Transverse colon (tissue), 4 donors: ENCODE data around the gene GNB3. TPM values are rescaled to one million over a fixed set of nuclear protein-coding genes. Genes with fewer than 3 reads are reported as not detected.

Experiments used
- DNase-seq: peaks from one replicate; pipeline ENCODE4 v3.0.0-alpha.2; 2019
- H3K27ac ChIP-seq, 4 donors: fragments of 200-600 bp; sonication (generic); 2 replicates each; pipeline ENCODE4 v1.5.1; 2016 to 2018; ENCODE audit warnings: inconsistent platforms in 4 of 4
- H3K27me3 ChIP-seq: fragments of 200-600 bp; sonication (generic); 2 replicates; pipeline ENCODE4 v1.5.1; 2017; ENCODE audit warnings: inconsistent platforms
- H3K36me3 ChIP-seq, 4 donors: fragments of 200-600 bp; sonication (generic); 2 replicates each; pipeline ENCODE4 v1.5.1; 2017 to 2019; ENCODE audit warnings: inconsistent platforms in 4 of 4
- H3K4me1 ChIP-seq, 4 donors: fragments of 200-600 bp; sonication (generic); 2 replicates each; pipeline ENCODE4 v1.5.1; 2017 to 2020; ENCODE audit warnings: inconsistent platforms in 4 of 4
- H3K4me3 ChIP-seq, 4 donors: fragments of 200-600 bp; sonication (generic); 1 replicate in 1 of 4; 2 replicates in 3 of 4; pipeline versions ENCODE4 v1.5.1 to v1.6.1; 2017 to 2019; ENCODE audit warnings: inconsistent platforms in 4 of 4
- H3K9me3 ChIP-seq, 2 donors: fragments of 200-600 bp; sonication (generic); 2 replicates each; pipeline ENCODE4 v1.5.1; 2017 to 2019; ENCODE audit warnings: inconsistent platforms in 2 of 2
- EP300 ChIP-seq: sonication (generic); formaldehyde crosslinking; IDR thresholded peaks from one replicate; pipeline ENCODE4 v1.6.1; 2017; ENCODE audit warnings: antibody characterized with exemption, low read depth
- POLR2A ChIP-seq: fragments of 450-650 bp; IDR thresholded peaks from one replicate; pipeline ENCODE4 v1.6.1; 2016; ENCODE audit warnings: antibody characterized with exemption, mild to moderate bottlenecking, moderate library complexity
- POLR2AphosphoS5 ChIP-seq, 3 donors: sonication (generic); formaldehyde crosslinking; IDR thresholded peaks; one replicate each; pipeline ENCODE4 v1.6.1; 2016; ENCODE audit warnings: antibody characterized with exemption in 3 of 3
- WGBS, 2 donors: methylation state at CpG; one replicate each; pipeline ENCODE4 v1.1.5; 2018; ENCODE audit warnings: low coverage in 1 of 2; 5-methylcytosine and 5-hydroxymethylcytosine counted together
- in situ Hi-C, 4 donors: fragments of 200-750 bp; cut with MboI; loops; one replicate each; pipeline versions ENCODE4 v1.15.0 to v1.15.1; 2017; ENCODE audit warnings: low sequenced_read_pairs in 3 of 4, low pct_ligation_motif_present in 1 of 4, low pct_unique_long_range_greater_than_20kb in 1 of 4
- intact Hi-C: fragments of 100-400 bp; cut with DNase I; formaldehyde crosslinking; loops from one replicate; pipeline ENCODE4 v1.15.1; 2023; ENCODE audit warnings: low total_unique reads
- total RNA-seq, 4 donors: library from RNA; depleted of rRNA; stranded (reverse); fragments of >200 nt; gene quantifications; one replicate each; pipeline ENCODE4 v1.1.0, GENCODE V29; 2016
- TF ChIP-seq, protein P1 (sequence below), 5 experiments: fragments of 200-600 bp in 3 of 5; fragments of 450-650 bp in 2 of 5; sonication (generic) in 3 of 5; IDR thresholded peaks; 1 replicate in 2 of 5; 2 replicates in 3 of 5; pipeline ENCODE4 v1.5.1; 2016 to 2017; ENCODE audit warnings: antibody characterized with exemption in 5 of 5, inconsistent platforms in 3 of 5, mild to moderate bottlenecking in 2 of 5, moderate library complexity in 1 of 5

Gene GNB3
- total RNA-seq, 4 donors from 2014 or later, result 0.14 to 0.32 TPM; not detected in 2

DNA sequence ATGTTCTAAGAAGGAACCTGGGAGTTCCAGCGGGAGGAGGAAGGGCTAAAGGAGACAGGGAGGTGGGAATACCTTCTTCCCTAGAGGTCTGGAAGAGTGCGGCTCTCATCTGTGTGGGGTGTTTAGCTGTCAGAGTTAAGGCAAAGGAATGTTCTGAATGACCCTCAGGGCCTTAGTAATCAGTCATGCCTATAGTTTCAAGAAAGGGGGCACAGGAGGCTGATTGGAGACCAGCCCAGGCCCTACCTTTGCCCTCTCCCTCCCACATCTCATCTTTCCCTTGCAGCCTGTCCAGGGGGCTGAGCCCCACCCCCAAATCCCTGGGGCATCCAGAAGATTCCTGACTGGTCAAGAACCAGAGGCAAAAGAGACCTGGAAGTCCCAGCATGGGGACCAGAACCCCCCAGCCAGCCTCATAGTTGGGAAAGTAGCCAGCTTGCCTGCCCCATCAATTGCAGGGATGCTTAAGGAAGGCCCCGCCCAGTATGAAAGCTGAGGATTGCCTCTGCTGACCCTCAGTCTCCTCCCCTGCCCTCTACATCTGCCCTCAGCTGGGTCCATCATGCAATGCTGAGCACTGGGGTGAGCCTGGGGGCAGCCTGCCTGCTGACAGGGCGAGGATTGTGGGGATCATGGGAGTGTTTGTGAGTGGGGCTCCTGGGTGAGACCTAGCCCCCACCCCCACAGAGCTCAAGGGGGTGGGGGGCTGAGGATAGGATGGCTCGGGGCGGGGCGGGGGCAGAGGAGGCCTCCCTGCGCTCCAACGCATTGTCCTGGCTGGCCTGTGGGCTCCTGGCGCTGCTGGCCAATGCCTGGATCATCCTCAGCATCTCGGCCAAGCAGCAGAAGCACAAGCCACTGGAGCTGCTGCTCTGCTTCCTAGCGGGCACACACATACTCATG is 17.3 kb upstream of the GNB3 start:
- TF ChIP-seq POLR2AphosphoS5 (IDR thresholded peaks at IDR 0.05) (no peak), EP300 (no peak), POLR2A (no peak)
- TF ChIP-seq, protein P1, sequence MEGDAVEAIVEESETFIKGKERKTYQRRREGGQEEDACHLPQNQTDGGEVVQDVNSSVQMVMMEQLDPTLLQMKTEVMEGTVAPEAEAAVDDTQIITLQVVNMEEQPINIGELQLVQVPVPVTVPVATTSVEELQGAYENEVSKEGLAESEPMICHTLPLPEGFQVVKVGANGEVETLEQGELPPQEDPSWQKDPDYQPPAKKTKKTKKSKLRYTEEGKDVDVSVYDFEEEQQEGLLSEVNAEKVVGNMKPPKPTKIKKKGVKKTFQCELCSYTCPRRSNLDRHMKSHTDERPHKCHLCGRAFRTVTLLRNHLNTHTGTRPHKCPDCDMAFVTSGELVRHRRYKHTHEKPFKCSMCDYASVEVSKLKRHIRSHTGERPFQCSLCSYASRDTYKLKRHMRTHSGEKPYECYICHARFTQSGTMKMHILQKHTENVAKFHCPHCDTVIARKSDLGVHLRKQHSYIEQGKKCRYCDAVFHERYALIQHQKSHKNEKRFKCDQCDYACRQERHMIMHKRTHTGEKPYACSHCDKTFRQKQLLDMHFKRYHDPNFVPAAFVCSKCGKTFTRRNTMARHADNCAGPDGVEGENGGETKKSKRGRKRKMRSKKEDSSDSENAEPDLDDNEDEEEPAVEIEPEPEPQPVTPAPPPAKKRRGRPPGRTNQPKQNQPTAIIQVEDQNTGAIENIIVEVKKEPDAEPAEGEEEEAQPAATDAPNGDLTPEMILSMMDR (IDR thresholded peaks at IDR 0.05), result no peak
- DNase-seq, result no peak
- in situ Hi-C loops (loop anchor here in 1 of 4 donors (10.0 kb wide), 1 partner anchor 79 kb away; no protein-coding TSS in a partner anchor), intact Hi-C loops (no loop called here)
- H3K27ac ChIP-seq, result no peak overlapping the region
- WGBS, 2 donors, result 0 to 69% methylated on average over 1 to 9 of the region's 12 CpGs
- H3K4me1 ChIP-seq, result peaks cover 7 to 33% (median 21%) of the 10 kb centered on the region in 4 donors
- no peaks in the 10 kb centered on the region for H3K9me3 ChIP-seq
- H3K4me3 ChIP-seq, result no peak overlapping the region
- no peaks in the 10 kb centered on the region for H3K36me3 ChIP-seq
- peaks cover 46% of the 10 kb centered on the region for H3K27me3 ChIP-seq

DNA sequence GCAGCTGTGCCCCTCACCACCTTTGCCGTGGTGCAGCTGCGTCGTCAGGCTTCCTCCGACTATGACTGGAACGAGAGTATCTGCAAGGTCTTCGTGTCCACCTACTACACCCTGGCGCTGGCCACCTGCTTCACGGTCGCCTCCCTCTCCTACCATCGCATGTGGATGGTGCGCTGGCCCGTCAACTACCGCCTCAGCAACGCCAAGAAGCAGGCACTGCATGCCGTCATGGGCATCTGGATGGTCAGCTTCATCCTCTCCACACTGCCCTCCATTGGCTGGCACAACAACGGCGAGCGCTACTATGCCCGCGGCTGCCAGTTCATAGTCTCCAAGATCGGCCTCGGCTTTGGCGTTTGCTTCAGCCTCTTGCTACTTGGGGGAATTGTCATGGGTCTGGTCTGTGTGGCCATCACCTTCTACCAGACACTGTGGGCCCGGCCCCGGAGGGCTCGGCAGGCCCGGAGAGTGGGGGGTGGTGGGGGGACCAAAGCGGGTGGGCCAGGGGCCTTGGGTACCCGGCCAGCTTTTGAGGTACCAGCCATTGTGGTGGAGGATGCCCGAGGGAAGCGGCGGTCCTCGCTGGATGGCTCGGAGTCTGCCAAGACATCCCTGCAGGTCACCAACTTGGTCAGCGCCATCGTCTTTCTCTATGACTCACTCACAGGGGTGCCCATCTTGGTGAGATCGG is 16.5 kb upstream of the GNB3 start:
- peaks cover 54% of the 10 kb centered on the region for H3K27me3 ChIP-seq
- in situ Hi-C loops, result loop anchor here in 1 of 4 donors (10.0 kb wide), 1 partner anchor 79 kb away; no protein-coding TSS in a partner anchor
- H3K27ac ChIP-seq, result no peak overlapping the region
- 79 to 86% methylated on average over 7 to 37 of the region's 37 CpGs for WGBS, 2 donors
- no peaks in the 10 kb centered on the region for H3K9me3 ChIP-seq
- H3K36me3 ChIP-seq, result no peaks in the 10 kb centered on the region
- TF ChIP-seq POLR2AphosphoS5 (IDR thresholded peaks at IDR 0.05) (no peak), POLR2A (no peak)
- TF ChIP-seq, protein P1 (IDR thresholded peaks at IDR 0.05), result no peak
- H3K4me3 ChIP-seq, result no peak overlapping the region
- intact Hi-C loops, result no loop called here
- H3K4me1 ChIP-seq, result peaks cover 14 to 40% (median 25%) of the 10 kb centered on the region in 4 donors
- DNase-seq, result no peak

DNA sequence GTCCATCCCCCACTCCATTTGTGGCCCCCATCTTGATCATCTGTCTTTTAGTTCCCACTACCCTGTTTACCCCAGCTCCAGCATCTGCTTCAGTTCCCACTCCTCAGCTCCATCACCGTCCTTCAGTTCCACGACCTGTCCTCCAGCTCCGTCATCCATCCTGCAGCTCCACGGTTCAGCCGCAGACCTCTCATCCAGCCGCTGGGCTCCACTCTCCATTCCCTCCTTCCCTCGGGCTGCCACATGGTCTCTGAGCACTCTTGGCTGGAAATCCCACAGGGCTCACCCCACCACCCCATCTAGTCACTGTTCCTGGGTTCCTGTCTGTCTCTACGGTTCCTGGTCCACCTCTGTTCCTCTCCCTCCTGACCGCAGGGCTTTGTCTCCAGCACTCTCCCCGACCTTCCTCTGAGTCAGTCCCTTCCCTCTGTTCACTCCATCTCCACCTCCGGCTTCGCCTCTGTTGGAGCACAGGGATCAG is 15.8 kb upstream of the GNB3 start:
- no peak for TF ChIP-seq POLR2A
- TF ChIP-seq, protein P1 (IDR thresholded peaks at IDR 0.05), result no peak
- no peak for TF ChIP-seq EP300
- TF ChIP-seq POLR2AphosphoS5 (IDR thresholded peaks at IDR 0.05), result no peak
- intact Hi-C loops, result loop anchor here (5.0 kb wide), 1 partner anchor 88 kb away; no protein-coding TSS in a partner anchor
- Histone ChIP-seq H3K4me1 (peaks cover 14 to 47% (median 30%) of the 10 kb centered on the region in 4 donors), H3K36me3 (no peaks in the 10 kb centered on the region), H3K4me3 (no peak overlapping the region), H3K27ac (no peak overlapping the region), H3K27me3 (peaks cover 61% of the 10 kb centered on the region), H3K9me3 (no peaks in the 10 kb centered on the region)
- DNase-seq, result no peak
- 51 to 53% methylated on average over 7 to 12 of the region's 12 CpGs for WGBS, 2 donors
- in situ Hi-C loops, result loop anchor here in 3 of 4 donors (10.0 to 25.0 kb wide), 2 partner anchors 80 to 88 kb away; no protein-coding TSS in a partner anchor
